GM18870 (cell line): Measurements from ENCODE around the gene FBLN1.
"Not testable (repeated sequence)": the region's sequence is repeated elsewhere in the genome, so short reads cannot be mapped to it uniquely, and the experiment has no call there.

Experiments
- ATAC-seq: cut with Tn5 transposase; IDR thresholded peaks from one replicate; pipeline ENCODE4 v1.9.1; 2021; ENCODE audit warnings: moderate library complexity; ENCODE audit not compliant: unreplicated experiment

The FBLN1 gene

DNA sequence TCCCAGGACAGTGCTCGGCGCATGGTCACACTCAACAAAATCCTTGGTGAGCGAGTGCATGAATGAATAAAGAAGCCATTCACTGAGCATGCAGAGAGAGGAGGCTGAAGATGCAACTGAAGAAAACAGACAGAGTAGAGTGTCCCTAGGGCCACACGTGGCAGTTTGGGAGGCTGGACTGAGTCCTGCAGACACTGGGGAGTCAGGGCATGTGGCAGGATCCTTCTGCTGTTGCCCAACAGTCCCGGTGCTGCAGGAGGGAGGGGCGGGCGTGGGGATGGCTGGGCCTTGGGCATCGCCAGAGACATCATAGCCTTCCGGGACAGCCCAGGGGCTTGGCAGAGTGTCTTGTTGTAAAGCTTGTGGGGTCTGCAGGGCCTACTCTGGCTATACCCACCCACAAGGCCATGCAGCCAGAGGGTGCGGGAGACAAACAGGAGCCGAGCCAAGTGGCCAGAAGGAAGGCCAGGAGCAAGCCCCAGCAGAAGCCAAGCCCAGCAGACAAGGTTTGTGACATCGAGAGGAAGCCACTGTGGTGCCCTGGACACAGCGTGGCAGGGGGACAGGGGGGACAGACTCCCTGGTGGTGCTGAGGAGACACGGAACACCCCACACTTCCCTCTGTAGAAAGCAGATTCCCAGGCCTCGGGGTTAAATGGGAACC is 26.7 kb upstream of the FBLN1 start:
- ATAC-seq, result no peak

DNA sequence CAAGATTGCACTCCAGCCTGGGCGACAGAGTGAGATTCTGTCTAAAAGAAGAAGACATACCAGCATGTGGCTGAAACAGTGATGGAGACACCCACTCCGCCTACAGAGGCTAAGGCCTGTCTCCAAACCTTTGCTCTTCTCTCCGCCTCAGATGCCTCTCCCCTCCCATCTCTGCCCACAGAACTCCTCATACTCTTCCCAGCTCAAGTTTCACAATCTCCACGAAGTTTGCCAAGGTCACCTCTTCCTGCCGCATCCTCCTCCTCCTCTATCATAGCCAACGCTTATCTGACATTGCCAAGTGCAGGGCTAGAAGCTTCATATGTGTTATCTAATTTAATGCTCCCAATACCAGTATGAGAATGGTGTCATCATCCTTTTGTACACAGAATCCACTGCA is 25.9 kb upstream of the FBLN1 start:
- ATAC-seq, result no peak

DNA sequence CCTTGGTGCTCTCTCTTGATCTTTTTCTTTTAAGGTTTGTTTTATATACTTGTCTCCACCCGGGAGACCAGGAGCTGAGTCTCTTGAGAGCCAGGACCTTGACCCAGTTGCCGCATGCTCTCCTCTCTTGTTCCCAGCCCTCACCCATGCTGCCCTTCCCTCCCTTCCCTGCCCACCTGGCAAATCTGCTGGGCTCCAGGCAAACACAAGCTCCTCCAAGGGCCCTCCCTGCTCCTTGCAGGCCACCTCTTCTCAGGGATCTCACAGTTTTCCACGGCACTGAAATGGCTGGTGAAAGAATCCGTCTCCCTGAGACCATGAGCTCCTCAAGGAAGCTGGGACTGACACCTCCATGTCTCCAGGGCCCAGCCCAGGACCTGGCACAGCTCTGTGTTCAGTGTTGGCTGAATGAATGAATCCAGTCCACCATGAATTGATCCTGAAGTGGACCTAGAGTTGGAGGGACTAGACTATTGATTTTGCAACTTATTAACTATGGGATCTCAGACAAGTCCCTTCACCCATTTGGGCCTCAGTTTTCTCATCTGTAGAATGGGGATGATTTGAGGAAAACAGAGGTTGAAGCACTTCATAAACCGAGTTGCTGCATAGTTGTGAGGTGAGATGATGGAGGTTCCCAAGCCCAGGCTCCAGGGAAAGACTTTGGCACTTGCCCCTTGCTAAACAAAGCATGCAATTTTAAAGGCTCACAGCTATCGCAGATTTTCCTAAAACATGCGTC is 25.1 kb upstream of the FBLN1 start:
- no peak for ATAC-seq

DNA sequence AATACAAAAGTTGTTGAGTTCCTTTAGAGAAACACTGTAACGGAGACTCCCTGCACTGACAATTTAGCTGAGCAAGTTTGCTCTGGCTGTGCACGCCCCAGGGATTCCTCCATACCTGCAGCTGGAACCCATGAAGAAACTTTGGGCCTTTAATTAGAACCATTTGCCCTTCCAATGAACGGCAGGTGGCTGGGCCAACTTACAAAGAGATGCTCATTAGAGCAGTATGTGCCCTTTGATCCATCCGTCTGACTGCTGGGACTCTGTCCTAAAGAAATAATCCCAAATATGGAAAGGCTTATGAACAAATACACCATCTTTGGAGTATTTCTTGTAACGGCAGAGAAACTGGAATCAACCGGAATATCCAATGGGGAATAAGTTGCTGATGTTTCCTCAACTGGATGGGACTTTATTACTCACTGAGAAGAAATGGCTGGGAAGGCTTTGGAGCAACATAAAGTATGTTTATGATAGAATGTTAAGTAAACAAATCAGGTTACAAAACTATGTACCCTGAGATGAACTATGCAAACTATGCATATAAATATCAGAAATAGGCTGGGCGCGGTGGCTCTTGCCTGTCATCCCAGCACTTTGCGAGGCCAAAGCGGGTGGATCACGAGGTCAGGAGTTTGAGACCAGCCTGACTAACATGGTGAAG is 24.4 kb upstream of the FBLN1 start:
- no peak for ATAC-seq

DNA sequence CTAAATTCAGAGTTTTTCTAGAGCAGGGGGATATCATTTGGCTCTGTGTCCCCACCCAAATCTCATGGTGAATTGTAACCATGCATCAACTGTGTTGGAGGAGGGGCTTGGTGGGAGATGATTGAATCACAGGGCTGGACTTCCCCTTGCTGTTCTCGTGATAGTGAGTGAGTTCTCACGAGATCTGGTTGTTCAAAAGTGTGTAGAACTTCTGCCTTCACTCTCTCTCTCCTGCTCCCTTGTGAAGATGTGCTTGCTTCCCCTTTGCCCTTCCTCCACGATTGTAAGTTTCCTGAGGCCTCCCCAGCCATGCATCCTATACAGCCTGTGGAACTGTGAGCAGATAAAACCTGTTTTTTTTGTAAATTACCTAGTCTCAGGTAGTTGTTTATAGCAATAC is 22.0 kb upstream of the FBLN1 start:
- ATAC-seq, result no peak

DNA sequence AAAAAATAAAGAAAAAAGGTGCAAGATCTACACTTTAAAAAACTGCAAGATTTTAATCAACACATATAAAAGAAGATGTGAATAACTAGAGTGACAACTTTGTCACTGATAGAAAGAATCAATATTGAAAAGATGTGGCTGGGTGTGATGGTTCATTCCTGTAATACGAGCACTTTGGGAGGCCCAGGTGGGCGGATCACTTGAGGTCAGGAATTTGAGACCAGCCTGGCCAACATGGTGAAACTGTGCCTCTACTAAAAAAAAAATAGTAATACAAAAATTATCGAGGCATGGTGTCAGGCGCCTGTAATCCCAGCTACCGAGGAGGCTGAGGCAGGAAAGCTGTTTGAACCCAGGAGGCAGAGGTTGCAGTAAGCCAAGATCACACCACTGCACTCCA is 21.0 kb upstream of the FBLN1 start:
- ATAC-seq, result no peak

DNA sequence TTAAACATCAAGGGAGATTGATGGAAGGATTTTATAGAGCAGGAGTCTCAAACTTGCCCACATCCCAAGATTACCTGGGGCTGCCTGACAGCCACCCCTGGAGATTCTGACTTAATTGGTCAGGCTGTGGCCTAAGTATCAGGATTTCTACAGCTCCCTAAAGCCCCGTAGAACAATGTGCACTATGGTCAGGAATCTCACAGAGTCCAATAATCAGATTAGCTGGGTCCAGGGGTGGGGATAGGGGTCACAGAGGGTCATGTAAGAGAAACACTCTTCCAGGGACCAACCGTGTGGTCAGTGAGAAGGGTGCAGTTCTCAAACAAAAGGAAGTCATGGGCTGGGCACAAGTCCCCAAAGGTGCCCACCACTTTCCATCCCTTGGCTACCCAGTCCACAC is 20.5 kb upstream of the FBLN1 start:
- no peak for ATAC-seq

DNA sequence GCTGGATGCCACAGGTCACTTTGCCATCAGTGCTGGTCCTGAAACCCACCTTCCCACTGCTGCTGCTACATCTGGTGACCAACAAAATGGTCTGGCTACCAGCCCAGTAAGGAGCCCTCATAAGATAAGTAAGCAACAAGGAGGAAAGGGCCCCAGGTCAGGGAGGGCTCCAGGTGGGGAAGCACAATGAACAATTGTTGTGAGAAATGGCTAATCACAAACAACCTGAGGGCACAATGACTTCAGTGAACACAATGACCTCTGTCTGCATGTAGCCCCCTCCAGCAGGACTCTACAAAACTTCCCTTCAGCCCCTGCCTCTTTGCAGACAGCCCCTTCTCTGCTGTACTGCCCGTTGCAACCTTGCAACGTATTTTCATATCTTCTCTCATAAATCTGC is 19.4 kb upstream of the FBLN1 start:
- ATAC-seq, result no peak

DNA sequence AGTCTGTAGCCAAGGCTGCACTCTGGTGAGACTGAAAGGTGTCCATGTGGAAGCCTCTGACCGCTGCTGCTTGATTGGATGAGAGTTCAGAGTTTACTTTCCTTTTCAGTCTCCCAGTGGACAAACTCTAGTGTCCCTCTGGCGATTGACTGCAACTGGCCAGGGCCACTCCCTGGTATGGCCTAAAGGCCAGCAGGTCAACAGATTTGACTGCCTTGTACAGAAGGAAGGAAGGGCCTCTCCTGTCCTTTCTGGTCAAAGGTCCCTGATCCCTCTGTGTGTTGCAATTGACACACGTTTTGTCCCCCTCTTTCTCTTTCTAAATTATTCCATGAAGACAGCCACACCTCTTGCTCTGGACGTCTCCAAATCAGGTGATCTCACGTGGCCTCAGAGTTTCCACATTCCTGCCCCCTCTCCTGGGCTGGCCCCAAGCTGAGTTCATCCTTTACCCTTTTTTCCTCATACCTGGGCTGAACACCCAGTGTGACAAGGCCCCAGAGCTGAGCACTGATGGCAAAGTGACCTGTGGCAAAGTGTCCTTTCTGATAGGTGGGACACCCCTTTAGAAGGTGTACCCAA is 18.7 kb upstream of the FBLN1 start:
- no peak for ATAC-seq

DNA sequence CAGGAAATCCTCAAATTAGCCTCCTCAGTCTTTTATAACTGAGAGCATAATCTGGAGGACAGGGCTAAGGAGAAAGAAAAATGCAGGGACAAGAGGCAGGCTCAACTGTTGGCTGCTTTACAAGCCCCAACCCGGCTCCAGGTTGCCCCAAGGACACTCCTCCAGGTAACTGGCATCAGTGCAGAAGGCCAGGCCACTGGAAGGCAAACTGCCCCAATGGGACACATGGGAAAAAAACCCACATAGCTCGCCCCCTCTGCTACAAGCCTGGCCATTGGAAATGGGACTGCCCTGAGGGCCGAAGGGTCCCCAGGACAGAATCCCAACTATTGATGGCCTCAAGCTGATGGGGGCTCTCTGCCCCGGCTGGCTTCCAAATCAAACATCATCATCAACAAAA is 17.9 kb upstream of the FBLN1 start:
- ATAC-seq, result no peak

DNA sequence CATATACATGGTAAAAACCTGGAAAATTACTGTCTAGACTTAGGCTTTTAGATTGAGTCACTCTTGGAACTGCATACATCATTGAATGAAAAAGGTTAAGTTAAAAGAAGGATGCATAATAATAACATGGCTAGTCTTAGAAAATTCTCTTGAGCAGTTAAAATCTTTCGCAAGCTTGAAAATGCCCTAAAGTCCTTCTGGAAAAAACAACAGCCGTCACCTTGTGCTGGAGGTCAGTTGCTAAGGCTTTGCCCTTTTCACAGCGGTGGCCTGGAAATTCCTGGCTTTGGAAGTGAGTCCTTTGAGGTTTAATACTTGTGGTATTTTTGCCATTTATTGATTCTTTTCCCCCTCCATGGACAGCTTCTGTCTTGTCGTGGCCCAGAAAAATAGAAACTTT is 17.4 kb upstream of the FBLN1 start:
- no peak for ATAC-seq

DNA sequence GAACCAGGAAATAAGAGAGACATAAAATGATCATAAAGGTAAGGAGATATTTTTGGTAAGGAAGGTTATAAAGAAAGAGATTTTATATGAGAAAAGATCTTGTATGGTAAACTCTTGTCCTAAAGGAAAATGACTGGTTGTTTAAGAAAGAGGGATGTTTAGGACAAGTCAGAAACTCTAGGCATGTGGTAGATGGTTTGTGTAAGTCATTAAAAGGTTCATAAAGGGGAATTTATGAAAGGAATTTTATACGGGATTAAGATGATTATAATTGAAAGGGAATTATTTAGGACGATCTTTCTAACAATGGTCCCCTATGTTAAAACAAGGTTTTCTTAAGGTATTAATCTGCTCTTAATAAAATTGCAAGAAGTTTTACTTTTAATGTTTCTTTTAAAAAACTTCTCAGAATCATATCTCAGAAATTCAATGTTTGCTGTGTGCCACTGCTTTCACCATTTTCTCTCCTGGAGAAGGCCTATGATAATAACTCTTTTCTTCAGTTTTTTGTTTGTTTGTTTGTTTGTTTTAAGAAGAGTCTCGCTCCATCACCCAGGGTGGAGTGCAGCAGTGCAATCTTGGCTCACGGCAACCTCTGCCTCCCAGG is 13.8 kb upstream of the FBLN1 start:
- no peak for ATAC-seq

DNA sequence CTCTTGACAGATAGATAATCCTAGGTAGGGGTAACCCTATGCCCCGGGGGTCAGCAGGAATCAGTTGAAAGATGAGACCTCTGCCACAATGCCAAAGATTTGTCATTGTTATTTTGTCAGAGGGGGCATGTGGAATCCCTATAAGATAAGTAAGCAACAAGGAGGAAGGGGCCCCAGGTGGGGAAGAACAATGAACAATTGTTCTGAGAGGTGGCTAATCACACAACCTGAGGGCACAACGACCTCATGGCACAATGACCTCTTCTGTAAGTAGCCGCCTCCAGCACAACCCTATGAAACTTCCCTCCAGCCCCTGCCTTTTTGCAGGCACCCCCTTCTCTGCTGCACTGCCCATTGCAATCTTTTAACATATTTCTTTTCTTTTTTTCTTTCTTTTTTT is 11.8 kb upstream of the FBLN1 start:
- ATAC-seq, result no peak

DNA sequence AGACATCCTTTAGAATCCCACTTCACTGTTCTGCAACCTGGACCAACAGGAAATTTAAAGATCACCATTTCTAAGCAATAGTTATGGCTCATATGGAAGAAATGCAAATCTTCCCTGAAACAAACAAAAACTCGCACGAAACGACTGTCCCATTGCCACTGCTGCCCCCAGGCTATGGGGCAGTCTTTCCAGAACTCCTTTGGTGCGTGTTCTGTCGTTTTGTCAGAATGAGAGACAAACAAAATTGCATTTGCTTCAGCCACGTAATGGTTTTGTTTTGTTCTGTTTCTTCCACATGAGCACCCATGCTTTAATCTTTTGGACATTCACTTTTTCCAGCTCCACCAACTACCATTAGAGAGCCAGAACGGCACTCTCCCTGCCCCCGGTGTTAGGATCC is 10.8 kb upstream of the FBLN1 start:
- no peak for ATAC-seq

DNA sequence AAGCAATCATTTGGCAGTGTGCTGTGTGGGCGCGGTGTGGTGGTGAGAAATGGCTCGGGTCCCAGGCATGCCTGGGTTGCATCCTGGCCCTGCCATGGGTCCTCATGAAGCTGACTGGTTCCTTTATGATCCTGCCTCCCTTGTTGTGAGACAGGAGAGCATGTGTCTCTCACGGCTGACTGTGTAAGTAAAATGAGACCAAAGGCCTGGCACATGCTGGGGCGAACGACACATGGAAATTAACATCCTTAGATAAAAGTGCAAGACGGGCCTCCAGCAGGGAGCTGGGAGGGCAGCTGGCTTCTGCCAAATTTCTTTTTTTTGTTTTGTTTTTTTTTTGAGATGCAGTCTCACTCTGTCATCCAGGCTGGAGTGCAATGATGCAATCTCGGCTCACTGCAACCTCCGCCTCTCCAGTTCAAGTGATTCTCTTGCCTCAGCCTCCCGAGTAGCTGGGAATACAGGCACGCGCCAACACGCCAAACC is 9.4 kb upstream of the FBLN1 start:
- no peak for ATAC-seq

DNA sequence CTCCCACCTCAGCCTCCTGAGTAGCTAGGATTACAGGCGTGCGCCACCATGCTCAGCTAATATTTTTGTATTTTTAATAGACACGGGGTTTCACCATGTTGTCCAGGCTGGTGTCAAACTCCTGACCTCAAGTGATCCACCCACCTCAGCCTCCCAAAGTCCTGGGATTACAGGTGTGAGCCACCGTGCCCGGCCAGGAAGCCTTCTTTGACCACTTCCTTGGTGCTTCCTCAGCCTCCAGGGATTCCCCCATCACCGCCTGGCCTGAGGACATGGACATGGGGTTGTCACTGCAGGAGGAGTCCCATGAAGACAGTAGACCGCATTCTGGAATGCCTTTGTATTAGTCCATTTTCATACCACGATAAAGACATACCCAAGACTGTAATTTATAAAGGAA is 8.4 kb upstream of the FBLN1 start:
- ATAC-seq, result not testable (repeated sequence)

DNA sequence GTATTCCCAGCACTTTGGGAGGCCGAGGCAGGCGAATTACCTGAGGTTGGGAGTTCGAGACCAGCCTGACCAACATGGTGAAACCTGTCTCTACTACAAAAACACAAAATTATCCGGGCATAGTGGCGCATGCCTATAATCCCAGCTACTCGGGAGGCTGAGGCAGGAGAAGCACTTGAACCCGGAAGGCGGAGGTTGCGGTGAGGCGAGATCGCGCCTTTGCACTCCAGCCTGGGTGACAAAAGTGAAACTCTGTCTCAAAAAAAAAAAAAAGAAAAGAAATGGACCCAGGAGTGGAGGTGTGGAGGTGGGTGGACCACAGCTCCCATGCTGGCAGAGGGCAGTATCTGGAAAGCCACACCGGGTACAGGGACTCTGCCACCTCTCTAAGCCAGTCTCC is 7.1 kb upstream of the FBLN1 start:
- ATAC-seq, result not testable (repeated sequence)

DNA sequence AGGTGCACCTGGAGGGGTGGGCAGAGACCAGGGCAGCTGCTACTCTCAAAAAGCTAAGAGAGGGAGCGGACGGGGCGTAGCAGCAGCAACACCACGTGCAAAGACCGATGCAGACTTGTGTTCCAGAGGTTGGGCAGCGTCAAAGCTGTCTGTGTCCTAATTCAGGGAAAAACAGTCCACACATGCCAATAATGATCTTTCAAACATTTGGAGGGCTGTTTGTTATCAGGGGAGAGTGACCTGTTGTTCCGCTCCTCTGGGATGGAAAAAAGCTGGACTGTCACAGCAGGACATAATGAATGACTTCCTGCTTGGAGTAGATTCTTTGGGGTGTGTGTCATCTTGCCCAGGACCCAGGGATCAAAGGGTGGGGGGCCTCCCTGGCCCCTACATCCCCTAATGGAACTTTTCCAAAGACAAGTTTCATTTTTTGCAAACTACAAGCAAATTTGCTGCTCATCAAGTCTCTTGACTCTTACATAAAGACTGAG is 6.2 kb upstream of the FBLN1 start:
- no peak for ATAC-seq

DNA sequence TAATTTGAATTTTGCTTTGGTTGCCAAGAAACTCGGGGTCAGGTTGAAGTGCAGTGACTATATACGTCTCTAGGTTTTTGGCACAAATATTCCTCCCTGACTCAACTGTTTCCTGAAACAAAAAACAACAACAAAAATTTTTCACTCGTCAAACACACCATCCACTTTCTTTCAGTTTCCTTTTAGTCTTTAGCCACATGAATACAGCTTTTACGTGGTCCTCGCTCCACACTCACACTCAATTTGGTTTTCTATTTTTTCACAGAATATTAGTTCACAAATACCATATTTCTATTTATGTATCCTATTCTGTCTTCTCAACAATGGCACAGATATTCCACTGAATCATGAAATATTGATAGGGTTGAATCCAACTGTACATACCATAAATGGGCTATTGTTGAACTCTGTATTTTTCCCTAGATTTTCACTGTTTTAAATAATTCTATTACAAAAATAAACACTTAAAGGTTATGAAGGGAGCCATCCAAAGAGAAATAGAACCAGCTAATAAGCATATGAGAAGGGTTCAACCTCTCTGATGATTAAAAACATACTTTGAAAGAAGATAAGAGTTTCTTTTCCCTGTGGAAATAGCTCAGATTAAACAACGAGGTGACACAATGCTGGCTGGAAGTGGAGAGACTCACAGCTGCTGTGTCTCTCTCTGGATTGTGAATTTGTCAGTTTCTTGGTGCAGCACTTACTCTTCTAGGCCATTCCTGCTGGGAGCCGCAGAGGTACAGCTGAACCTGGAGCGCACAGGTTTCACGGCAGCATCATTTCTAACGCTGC is 5.1 kb upstream of the FBLN1 start:
- ATAC-seq, result no peak

DNA sequence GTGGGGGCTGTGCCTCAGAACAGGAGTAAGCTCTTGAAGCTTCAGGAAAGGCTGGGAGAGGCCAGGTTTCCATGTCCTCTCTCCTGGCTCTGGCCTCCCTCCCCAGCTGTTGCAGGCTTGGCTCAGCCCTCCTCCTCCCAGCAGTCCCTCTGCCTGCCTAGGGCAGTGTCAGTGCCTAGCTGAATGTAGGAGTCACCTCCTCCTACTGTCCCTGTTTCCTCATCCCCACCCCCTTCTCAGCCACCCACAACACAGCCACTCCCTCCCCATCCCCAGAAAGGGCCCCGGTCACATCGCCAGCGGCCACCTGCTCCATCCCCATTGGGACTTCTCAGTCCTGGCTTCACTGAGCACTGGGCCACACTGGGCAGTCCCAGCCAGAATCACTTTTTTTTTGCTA is 2.9 kb upstream of the FBLN1 start:
- no peak for ATAC-seq
